HS-27A (cell line): ENCODE results near the gene ADAMTS7.
"Not testable (repeated sequence)": the region's sequence is repeated elsewhere in the genome, so short reads cannot be mapped to it uniquely, and the experiment has no call there.

Source experiments
- DNase-seq: peaks from one replicate; pipeline ENCODE4 v3.0.0-alpha.2; 2012; ENCODE audit warnings: low read depth, missing footprints

Gene ADAMTS7

DNA sequence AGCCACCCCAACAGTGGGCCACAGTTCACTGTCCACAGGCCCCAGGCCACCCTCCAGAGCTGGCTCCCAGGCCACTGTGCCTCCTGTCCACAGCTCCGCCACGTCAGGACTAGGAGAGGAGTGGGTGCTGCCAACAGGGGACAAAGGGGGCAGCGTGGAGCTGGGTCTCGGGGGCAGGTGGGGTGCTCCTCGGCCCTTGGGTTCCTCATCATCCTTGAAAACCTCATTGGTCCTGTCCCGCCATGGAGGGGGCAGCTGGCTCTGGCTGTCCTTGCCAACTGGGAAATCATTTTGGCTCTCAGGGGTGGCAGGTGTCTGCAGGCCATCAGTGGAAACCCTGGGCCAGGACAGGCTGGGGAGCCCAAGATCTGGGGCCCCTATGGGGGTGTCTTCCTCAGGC lies 45.2 kb downstream of the ADAMTS7 start:
- DNase-seq: no peak

DNA sequence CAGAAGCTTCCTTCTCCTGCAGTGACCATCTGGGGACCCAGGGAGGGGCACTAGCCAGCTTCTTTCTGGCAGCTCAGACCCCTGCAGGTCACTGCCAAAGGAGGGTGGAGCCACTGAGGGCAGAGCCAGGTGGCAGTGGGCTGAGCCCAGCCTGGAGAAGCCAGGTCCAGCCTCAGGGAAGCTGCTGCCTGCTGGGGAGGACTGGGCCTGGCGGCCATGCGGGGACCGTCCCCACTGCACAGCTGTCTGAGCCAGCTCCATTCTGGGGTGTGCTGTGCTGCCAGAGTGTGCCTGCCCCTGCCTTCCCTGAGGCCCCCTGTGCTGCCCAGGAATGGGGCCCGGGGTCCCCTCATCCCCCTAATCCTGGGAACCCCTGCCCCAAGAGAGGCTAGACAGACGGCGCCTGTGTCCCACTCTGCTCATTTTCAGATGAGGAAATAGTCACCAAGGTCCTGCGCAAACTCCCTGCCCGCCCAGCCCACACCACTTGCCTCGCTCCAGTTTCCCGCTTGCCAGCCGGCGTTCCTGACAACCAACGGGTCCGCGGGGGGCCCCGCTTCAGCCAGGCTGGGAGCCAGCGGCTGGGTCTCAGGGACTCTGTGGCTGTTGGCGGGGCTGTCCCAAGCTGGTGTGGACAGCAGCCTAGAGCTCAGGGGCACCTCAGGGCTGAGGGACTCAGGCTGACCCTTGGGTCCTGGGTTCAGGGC lies 46.0 kb downstream of the ADAMTS7 start:
- not testable (repeated sequence) for DNase-seq

DNA sequence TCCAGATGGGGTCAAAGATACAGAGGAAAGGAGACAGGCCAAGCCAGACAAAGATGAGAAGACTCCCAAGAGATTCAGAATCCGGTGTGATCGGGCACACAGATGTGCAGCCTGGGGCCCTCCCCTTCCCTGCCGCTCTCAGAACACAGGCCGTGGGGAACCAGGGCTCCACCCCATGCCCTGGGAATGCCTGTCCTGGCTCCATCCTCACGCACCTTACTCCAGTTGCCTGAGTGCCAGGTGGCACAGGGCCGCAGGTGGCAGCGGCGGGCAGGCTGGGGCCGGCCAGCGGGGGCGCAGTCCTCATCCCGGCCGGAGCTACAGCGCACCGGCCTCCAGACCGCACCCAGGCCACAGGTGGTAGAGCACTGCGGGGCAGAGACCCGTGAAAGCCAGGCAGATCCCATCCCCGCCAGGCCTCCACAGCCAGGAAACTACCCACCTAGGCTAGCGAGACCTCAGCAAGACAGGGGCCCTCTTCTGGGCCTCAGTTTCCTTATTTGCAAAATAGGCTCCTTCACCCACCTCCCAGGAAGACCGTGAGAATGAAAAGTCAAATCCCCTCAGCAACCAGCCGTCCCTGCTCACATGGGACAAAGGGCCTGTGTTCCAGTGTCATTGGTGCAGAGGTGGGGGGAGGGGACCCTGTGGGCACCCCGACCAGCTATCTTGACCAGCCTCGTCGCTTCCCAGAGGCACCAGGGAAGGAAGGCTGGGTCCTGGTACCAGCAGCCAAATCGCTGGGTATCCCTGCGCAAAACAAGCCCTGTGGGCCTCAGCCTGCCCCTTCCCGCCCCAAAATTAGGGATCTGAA lies 46.7 kb downstream of the ADAMTS7 start:
- DNase-seq: not testable (repeated sequence)

DNA sequence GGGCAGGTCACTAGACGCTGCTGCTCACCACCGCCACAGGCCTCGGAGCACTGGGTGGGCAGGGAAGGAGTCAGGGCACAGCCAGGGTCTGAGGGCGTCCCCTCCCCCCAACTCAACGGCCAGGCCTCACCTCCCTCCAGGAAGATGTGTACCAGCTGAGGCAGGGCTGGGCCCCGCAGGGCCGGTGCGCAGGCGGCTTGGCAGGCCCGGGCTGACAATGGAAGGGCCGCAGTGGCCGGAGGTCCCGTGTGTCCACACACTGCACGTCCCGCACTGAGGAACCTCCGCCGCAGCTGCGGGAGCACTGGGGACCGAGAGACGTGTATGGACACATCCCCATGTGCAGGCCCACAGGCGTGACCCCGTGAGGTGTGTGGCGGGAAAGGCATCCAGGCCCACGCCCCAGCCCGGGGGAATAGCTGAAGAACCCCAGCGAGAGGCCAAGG lies 47.4 kb downstream of the ADAMTS7 start:
- no peak for DNase-seq

DNA sequence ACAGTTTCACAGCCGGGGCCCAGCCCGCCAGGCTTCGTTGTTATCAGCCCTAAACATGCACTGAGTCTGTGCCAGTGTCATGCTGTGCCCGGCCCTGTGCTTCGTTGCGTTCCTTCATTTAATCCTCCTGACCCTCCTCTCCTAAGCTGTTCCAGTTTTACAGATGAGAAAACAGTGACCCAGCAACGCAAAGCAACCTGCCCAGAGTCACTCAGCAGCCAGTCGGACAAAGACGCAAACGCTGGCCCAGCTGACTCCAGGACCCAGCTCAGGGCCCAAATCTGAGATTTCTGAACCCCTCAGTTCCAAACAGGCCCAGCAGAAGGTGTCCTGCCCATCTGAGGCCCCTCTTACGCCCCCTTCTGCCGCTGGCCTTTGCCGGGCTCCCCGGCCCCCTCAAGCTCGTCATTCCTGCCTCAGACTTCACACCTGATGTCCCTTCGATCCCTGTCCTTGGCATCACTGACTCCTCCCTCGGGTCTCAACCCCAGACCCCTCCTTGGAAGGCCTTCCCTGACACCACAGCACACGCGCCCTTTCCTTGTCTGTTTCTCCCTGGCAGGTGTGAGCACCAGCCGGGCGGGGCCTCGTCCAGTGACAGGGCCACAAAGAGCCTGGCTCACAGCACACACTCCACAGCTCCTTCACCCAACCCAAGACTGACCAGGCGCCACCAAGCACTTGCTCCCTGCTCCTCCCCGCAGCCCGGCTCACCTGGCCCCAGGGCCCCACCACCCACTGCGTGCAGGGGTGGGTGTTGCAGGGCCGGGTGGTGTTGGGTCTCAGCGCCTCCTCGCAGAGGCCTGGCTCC lies 48.1 kb downstream of the ADAMTS7 start:
- DNase-seq: no peak

DNA sequence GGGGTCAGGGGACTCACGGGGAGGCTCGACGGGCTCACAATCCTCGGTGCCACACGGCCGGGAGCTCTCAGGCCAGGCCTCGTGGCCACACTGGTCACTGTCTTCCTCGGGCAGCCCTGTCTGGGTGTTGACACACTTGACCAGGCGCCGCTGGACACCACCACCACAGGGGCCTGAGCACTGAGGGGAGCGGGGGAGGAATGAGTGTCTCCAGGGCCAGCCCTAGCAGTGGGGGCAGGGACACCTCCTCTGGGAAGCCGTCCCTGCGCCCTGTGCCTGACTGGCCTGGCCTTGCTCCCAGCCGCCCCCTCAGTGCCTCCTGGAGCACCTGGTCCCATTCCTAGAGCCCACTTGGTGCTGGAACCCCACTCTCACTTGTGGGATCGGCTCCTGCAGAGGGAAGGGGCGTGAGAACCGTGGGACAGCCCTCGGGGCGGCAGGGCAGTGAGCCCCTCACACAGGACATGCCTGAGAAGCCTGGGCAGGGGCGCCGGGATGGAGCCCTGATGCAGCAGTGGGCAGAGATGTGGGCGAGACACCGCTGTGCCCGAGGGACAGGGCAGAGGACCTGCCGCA lies 48.8 kb downstream of the ADAMTS7 start:
- DNase-seq: not testable (repeated sequence)

DNA sequence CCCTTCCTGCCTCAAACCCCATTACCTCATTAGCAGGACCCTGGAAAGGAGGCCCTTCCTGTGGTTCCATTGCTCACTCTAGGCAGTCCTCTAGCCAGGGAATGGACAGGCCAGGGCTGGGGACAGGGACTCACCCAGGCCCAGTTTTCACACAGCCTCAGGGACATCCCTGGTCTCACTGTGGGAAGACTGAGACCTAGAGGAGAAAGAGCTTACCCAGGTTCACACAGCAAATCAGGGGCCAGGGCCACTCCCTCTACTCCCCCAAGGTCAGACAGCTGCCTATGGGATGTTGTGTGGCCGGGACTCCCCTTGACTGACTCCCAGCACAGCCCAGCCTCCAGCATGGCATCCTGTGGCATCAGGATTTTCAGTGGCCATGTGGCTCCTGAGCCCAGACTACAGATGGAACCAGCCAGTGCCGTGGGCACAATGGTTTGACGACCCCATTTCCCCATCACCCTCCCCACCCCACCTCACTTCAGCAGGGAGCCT lies 49.3 kb downstream of the ADAMTS7 start:
- no peak for DNase-seq

DNA sequence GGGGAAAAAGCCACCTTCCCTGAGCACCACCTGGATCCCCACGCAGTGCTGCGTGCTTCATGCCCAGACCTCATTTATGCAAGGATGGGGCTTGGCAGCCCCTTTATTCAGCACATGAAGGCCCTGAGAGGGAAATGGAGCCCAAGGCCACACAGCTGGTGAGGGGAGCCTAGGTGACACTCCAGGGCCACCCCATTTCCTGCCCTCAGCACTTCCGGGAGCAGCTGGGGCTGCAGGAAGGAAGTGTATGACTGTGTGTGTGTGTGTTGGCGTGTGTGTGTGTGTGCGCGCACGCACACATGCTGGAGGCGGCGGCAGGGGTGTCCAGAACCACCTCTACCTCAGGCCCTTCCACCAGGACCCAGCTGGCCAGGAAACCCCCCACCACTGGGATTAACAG lies 49.8 kb downstream of the ADAMTS7 start:
- DNase-seq: not testable (repeated sequence)

DNA sequence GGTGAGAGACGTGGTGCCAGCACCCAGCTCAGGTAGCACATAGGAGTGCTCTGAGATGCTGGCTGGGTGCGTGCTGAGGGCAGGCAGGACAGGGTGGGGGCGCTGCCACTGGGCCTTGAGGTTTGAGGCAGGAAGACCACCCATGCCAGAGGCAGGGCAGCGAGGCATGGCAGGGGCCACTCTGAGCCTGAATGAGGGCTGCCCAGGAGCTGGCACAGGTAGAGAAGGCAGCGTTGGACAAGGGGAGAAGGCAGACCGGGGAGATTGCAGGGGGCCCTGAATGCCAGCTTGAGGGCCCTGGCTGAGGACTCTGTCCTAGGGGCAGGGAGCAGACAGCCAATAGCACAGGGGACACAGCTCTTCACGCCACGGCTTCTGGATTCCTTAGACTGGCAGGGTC lies 50.2 kb downstream of the ADAMTS7 start:
- no peak for DNase-seq

DNA sequence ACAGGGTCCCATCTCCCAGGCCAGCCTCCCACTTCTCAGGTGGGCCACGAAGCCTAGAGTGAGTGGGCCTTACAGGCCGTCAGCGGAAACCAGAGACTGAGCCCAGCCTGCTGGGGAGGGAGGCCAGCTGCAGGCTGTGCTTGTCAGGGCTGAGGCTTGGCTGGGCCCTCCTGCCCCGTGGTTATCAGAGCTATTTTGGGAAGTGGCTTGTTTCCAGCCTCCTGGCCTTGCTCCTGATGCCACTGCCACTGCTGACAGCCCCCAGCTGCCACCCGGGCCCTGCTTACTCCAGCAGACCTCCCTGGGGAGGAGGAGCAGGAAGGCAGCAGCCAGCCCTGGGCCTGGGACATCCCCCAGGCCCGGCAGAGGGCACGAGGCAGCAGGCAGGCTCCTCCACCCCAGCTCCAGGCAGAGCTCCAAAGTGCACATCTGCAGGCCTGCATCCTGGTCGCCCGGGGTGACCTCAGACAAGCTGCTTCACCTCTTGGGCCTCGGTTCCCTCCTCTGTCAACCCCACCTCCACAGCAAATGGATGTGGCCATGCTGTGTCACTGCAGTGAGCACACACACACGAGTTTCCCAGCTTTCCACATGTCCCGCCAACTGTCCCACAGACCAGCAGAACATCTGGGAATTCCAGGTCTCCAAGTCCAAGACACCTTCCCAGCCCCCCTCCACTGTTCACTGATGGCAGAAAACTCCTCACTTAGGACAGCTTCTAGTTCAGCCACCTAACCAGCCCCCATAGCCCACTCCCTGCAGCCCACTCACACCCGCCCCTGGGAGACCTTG lies 51.0 kb downstream of the ADAMTS7 start:
- not testable (repeated sequence) for DNase-seq

DNA sequence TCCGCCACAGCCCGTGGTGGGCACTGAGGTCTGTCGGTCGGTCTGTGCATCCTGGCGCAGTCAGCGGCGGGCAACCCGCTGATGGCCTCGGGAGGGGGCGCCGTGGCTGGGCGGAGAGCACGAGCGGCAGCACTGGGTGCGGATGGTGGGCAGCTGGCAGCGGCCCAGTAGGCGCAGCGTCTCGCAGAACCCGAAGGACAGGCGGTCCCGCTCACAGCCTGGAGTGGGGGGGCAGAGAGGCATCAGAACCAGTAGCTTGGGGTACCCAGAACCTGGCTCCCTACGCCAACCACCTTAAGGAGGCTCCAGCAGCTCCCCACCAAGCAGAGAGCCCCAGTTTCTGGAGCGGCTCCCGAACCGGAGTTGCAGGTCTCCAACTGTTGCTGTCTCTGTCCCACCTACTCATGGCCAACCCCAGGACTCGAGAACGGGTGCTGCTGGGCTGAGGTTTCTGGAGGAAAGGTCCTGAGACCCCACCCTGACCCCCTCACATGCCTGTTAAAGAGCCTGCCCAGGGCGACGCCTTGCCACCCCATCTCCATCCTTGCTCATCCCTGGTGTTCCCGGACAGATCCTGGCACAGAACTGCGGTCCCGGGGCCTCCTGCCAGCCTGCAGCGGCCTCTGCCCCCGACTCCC lies 51.8 kb downstream of the ADAMTS7 start:
- DNase-seq: not testable (repeated sequence)

DNA sequence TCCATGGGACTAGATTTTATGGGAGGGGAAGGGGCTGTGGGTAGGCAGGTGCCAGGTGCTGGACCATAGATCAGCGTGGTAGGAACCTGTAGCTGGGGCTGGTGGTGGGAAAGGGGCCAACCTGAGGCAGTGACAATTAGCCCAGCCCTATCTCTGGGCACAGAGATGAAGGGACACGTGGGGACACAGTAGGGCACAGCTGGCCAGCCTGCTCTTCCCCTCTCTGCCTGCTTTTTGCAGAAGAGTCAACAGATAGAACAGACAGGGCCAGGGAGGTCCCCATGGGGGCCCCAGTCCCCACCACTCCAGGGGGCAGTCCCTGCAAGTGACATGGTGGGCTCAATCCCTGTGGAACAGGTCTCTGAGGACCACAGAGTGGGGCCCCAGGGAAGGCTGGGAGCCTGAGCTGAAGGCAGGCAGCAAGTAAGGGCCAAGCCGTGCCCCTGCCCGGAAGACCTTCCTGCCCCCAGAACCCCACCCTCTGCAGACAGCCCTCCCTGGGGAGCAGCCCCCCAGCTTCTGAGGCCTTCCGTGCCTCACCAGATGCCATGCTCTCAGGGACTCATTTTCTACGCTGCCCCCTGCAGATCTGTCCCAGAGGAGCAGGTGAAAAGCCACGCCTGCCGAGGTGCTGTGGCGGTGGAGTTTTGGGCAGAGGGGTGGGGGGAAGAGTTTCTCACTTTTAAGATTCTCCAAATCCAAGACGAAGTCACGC lies 52.6 kb downstream of the ADAMTS7 start:
- DNase-seq: not testable (repeated sequence)

DNA sequence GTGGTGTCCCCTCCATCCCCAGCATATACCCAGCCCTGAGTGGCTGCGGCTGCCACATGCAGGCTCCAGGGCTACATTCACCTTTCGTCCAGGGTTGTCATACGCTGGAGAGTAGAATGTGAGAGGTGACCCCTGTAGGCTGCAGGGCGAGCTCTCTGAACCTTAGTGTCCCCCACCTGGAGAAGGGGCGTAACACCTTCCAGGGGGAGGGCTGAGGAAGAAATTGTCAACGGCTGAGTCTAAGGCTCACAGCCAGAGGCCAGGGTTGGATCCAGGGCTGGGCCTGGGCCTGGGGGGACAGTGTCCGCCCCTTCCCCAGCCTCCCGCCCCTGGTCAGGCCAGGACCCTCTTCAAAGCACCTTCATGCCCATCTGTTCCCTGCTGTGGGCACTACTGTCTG lies 53.2 kb downstream of the ADAMTS7 start:
- DNase-seq: not testable (repeated sequence)

DNA sequence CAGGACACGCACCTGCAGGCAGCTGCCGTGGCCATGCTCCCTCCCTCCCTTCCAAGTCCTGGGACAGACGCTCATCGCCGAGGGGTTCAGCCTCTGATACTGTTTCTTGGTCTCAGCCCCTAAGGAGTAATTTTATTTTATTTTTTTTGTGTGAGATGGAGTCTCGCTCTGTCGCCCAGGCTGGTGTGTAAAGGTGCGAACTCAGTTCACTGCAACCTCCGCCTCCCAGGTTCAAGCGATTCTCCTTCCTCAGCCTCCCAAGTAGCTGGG lies 53.7 kb downstream of the ADAMTS7 start:
- DNase-seq: no peak

DNA sequence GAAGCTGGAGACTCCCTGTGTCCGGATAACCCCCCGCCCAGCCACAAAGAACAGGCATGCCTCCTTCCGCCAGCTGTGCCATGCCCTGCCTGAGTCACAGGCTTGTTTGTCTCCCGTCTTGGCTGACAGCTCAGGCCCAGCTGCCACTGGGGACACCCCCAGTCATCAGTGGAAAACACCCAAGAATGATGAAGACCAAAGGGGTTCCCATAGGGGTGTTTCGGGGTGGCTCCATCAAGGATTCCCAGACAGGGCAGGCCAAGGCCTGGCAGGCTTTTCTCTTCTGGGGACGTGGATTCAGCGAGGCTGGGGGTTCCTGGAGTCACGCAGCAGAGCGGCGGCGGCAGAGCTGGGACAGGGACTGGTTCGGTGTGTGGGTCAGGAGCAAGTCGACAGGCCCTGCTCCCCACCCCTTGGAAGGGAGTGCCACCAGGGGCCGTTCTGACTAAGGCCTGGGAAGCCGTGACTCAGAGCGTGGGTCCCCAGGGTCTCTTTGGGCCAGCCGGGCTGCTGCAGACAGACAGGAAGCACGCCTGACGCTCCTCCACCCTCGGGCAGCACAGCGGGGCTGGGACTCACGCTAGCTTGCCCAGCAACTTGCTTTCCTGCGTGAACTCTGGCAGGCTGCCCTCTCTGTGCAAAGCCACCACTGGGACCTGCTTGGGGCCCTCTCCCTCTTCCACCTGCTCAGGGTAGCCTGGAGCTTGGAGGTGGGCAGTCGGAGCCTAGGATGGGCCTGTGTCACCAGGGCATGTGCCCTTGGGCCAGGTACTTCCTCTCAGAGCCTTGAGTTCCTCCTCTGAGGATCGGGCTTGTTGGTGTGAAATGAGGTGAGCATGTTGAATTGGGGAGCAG lies 54.3 kb downstream of the ADAMTS7 start:
- peak; percentile 57 for DNase-seq

DNA sequence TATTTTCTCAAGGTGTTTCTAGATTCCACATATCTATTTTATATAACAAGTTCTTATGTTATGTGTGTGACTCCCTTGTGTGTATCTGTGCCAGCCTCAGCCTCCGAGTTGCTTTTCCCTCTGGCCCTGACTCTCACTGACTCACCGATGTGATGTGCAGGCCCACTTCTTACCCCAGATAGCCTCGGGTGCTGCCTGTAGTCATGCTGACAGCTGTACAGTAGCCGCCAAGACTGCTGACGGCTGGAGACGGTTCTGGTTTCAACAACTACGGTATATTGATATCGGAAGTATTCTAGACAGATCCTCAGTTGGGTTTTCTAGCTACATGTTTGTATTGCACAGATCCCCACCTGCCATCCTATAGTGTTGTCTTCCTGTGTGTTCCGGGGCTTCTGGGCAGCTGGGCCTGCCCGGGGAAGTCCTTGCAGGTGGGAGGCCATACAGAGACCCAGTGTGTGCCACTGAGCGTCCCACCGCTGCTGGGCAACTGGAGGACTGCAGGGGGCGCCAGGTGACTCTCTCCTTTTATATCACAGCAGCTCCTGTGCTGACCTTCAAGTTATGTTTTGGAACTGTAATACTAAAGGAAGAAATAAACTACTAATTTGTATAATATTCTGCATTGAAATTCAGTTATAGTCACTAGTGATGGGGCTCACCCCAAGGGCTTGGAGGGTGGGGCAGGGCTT lies 55.2 kb downstream of the ADAMTS7 start:
- DNase-seq: not testable (repeated sequence)

DNA sequence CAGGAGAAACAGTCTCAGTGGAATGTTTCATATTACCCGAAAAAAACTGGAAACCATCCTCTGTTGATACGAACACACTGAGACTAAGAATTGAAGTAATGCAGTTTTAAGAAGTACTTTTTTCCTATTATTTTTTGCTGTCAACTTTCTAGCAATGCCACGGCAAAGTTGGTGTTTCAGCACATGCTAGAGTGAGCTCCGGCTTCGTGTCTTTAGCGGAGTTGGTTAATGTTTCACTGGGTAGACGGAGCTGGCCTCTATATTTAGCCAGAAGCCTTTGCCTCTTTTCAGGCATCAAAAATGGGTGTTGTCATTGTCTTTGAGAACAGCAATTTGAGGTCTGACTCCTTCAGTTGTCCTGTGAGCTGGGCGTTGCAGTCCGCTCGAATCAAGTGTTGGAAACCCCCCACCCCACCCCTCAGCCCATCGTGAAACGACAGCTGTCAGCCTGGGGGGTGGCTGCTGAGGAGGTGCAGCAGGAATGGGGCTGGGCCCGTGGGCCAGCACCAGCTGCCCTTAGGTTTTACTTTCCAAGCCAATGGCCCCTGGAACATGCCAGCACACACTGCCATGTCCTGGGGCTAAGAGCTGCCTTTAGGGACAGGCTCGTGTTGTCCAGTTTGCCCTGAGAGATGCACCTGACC lies 56.5 kb downstream of the ADAMTS7 start:
- DNase-seq: not testable (repeated sequence)
